HUES6 (cell line): ENCODE measurements around the gene ERLEC1.

ENCODE experiments used
- H3K27ac ChIP-seq: 2 replicates; pipeline ENCODE4 v1.7.0; 2013; ENCODE audit warnings: low read depth, mild to moderate bottlenecking, low read length, inconsistent platforms
- H3K27me3 ChIP-seq: 2 replicates; pipeline ENCODE4 v1.6.1; 2013; ENCODE audit warnings: low read length; ENCODE audit not compliant: control insufficient read depth, insufficient read depth
- H3K36me3 ChIP-seq: 2 replicates; pipeline ENCODE4 v1.6.1; 2013; ENCODE audit warnings: low read length; ENCODE audit not compliant: control insufficient read depth, insufficient read depth
- H3K4me1 ChIP-seq: 2 replicates; pipeline ENCODE4 v1.6.1; 2013; ENCODE audit warnings: low read length; ENCODE audit not compliant: control insufficient read depth, insufficient read depth
- H3K4me3 ChIP-seq: 2 replicates; pipeline ENCODE4 v1.5.1; 2013; ENCODE audit warnings: low read depth, low read length
- H3K9ac ChIP-seq: one replicate; pipeline ENCODE4 v1.6.1; 2013; ENCODE audit warnings: mild to moderate bottlenecking, low read length
- H3K9me3 ChIP-seq: 2 replicates; pipeline ENCODE4 v1.6.1; 2013; ENCODE audit warnings: low read depth, low read length; ENCODE audit not compliant: control insufficient read depth, insufficient read depth

The ERLEC1 gene, protein sequence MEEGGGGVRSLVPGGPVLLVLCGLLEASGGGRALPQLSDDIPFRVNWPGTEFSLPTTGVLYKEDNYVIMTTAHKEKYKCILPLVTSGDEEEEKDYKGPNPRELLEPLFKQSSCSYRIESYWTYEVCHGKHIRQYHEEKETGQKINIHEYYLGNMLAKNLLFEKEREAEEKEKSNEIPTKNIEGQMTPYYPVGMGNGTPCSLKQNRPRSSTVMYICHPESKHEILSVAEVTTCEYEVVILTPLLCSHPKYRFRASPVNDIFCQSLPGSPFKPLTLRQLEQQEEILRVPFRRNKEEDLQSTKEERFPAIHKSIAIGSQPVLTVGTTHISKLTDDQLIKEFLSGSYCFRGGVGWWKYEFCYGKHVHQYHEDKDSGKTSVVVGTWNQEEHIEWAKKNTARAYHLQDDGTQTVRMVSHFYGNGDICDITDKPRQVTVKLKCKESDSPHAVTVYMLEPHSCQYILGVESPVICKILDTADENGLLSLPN

DNA sequence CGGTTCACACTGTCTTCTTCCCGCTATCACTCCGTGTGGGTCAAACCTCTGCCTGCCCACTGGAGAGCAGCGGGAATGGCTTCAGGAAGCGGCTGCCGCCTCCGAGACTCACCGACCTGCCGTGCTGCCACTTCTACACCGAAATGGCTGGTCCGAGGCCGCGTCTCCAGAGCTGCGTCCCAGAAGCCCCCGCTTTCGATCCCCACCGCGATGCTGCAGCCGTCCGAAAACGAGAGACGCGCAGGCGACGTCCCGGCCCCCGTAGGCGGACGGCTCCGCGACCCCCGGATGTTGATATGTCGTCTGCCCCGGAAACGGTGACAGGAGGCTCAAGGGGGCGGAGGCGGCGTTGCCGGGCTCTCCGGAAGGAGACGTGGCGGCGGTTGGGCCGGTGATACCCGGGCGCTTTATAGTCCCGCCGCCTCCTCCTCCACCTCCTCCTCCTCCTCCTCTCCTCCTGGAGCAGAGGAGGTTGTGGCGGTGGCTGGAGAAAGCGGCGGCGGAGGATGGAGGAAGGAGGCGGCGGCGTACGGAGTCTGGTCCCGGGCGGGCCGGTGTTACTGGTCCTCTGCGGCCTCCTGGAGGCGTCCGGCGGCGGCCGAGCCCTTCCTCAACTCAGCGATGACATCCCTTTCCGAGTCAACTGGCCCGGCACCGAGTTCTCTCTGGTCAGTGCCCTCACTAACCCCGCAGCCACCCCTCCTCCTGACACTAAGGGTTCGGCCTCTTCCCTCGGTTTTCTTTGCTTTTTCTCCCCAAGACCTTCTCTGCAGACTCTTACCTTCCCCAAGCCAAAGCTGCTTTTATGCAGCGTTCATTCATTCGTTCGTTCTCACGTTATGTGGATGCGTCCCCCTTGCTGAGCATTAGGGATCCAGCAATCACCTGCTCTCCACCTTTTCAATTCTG lies at the start of gene ERLEC1, which contains the start of gene ASB3:
ERLEC1 (plus strand) TSS at position 340 of the 909 bp plus-strand sequence; CDS start at position 507, 167 bp downstream.
ASB3 (minus strand) TSS at position 249 of the 909 bp plus-strand sequence. CDS start 21,381 bp downstream, outside the sequence.
- Histone ChIP-seq H3K4me1 (peaks cover 33% of the 10 kb centered on the region), H3K9ac (peak within 1 kb of the TSS; percentile 95)

DNA sequence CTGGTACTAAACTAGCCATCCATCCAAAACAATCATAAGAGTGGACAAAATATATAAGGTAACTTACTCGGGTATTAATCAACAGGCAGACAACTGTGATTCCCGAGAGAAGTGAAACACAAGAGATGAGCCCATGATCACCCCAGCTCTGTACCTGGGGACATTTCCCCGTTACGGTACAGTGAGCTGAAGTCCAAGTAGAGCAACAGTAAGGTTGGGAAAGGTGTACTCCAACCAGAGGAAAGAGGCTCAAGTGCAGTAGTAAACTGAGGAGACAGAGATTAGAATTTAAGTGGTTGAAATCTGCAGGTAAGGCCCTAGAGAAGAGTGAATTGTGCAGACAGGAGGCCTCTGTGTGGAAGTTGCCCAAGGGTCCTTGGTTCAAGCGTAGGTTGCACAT lies 49.8 kb upstream of the ERLEC1 start:
- Histone ChIP-seq H3K36me3 (peaks cover 9% of the 10 kb centered on the region; the same call in 1 of the 2 replicates), H3K27ac (no peak overlapping the region), H3K4me1 (no peaks in the 10 kb centered on the region)

More for the DNA sequence above, at the start of gene ERLEC1, which contains the start of gene ASB3:
- Histone ChIP-seq H3K36me3 (no peaks in the 10 kb centered on the region; the same call in 1 of the 2 replicates), H3K9me3 (no peaks in the 10 kb centered on the region), H3K27ac (peak within 1 kb of the TSS; percentile 53), H3K27me3 (no peaks in the 10 kb centered on the region), H3K4me3 (peak within 1 kb of the TSS; percentile 86)

DNA sequence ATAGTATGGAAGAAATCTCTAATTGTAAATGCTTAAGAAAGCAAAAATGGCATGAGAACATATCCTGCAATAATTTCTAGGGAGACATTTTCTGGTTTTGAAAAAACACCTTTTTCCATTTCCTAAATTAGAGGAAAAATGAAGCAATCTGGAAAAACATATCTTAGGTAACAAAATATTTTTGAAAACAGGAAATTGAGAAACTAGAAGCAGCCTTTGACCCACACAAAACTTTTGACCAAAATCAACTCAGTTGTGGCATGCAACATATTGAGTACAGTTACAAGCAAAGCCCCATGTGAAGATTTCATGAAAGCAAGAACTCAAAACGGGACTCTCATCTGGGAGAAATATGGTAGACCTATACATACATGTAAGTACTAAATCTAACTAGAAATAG lies 47.8 kb upstream of the ERLEC1 start:
- H3K9ac ChIP-seq = no peak overlapping the region
- H3K27ac ChIP-seq = no peak overlapping the region
- no peaks in the 10 kb centered on the region for H3K27me3 ChIP-seq
- H3K4me3 ChIP-seq = no peak overlapping the region
- peaks cover 1% of the 10 kb centered on the region; the same call in 1 of the 2 replicates for H3K36me3 ChIP-seq
- no peaks in the 10 kb centered on the region for H3K4me1 ChIP-seq
- H3K9me3 ChIP-seq = no peaks in the 10 kb centered on the region

More for the DNA sequence above, 49.8 kb upstream of the ERLEC1 start:
- Histone ChIP-seq H3K9ac (no peak overlapping the region), H3K4me3 (no peak overlapping the region), H3K9me3 (no peaks in the 10 kb centered on the region), H3K27me3 (no peaks in the 10 kb centered on the region)

DNA sequence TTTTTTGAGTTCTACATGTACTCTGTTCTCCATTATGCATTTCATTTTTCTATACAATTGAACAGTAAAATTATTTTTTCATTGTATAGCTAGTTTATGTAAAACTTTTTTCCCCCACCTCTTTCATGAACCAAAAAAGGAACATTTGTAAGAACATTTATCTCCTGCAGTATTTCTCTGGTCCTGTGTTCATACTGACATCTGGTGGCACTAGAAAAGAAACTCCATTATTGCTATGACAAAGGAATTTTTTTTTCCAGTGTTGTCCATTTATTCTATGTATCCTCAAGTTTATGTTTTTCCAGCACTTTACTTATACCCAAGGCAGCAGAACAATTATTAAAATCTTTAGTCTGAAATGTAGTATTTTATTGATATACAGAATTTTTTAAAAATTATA lies 46.7 kb upstream of the ERLEC1 start:
- H3K4me1 ChIP-seq = no peaks in the 10 kb centered on the region
- no peak overlapping the region for H3K27ac ChIP-seq
- H3K36me3 ChIP-seq = no peaks in the 10 kb centered on the region; the same call in 1 of the 2 replicates
- no peaks in the 10 kb centered on the region for H3K9me3 ChIP-seq
- H3K4me3 ChIP-seq = no peak overlapping the region
- no peak overlapping the region for H3K9ac ChIP-seq
- no peaks in the 10 kb centered on the region for H3K27me3 ChIP-seq

DNA sequence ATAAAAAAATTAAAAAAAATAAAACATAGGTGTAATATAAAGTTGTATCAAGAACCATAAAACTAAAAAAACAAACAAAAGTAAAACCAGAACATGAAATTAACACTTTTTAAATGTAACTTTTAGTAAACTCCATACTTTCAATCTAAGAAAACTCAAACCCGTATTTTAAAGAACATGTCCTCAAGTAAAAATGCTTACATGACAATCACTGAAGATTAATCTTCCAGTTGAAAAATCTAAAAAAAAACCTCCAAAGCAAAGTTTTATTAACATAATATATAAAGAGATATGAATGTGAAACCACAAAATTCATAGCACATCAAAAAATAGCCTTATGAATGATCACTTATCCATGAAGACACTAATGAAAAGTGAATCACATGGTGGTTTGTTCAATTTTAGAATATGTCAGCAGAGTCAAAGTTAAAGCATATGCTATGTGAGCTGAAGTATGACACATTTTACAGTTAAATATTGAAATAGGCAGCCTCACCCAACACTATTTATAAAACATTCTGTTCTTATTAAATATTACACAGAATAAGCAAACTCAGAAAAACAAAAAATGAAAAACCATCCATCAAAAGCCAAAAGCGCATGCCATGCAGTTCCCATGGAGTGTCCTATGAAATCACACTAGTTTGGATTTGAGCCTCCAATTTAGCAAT lies 42.3 kb upstream of the ERLEC1 start:
- H3K27me3 ChIP-seq = no peaks in the 10 kb centered on the region
- H3K9ac ChIP-seq = no peak overlapping the region
- H3K27ac ChIP-seq = no peak overlapping the region
- no peaks in the 10 kb centered on the region for H3K4me1 ChIP-seq
- no peaks in the 10 kb centered on the region for H3K9me3 ChIP-seq
- H3K4me3 ChIP-seq = no peak overlapping the region
- peaks cover 10% of the 10 kb centered on the region for H3K36me3 ChIP-seq

DNA sequence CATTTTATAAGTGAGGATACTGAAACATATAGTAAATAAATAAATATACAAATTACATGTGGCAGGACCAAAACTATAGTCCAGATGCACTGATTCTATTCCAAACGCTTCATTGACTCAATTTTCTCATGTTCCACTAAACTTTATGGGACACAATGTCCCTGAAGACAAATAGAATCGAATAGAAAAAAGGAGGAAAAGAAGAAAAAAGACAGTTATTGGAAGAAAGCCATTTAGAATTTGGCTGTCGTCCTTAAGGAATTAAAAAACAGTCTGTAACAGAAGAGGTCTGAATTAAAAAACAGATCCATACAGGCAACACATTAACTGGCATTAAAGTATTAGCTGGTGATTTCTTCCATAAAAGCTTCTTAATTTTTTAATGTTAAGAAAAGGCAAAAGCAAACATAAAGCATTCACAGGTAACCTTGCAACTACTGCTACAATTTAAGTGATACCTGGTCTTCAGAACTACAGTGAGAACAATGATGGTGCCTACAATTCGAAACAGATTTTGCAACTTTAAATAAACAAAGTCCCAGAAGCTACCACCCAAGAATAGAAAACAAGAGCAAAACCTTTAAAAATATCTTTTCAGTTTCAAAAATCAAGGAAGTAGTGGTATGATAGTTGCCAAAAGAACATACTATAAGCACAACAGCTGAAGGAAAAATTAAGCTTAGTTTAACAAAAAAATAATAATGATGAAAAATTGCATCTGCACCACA lies 36.6 kb upstream of the ERLEC1 start:
- H3K4me3 ChIP-seq = no peak overlapping the region
- H3K9ac ChIP-seq = no peak overlapping the region
- no peaks in the 10 kb centered on the region for H3K27me3 ChIP-seq
- no peak overlapping the region for H3K27ac ChIP-seq
- no peaks in the 10 kb centered on the region for H3K4me1 ChIP-seq
- no peaks in the 10 kb centered on the region for H3K9me3 ChIP-seq
- peaks cover 13% of the 10 kb centered on the region for H3K36me3 ChIP-seq

DNA sequence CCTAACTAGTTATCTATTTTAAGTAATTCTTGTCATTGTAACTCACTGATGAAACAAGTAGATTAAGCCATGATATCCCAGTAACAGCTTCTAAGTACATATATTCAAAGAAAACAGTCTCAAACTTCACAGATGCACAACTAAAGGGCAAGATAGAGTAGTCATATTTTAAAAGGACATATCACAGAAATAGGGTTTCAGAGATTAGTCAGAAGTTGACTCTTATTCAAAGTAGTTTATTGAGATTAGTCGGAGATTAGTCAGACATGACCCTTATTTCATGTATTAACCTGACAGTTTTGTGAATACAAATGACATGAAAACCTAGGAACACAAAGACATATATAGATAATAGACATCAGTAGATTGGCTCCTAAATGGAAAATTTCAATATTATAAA lies 35.1 kb upstream of the ERLEC1 start:
- Histone ChIP-seq H3K36me3 (peaks cover 20% of the 10 kb centered on the region), H3K4me1 (no peaks in the 10 kb centered on the region), H3K27me3 (no peaks in the 10 kb centered on the region), H3K9ac (no peak overlapping the region), H3K9me3 (no peaks in the 10 kb centered on the region), H3K4me3 (no peak overlapping the region), H3K27ac (no peak overlapping the region)

DNA sequence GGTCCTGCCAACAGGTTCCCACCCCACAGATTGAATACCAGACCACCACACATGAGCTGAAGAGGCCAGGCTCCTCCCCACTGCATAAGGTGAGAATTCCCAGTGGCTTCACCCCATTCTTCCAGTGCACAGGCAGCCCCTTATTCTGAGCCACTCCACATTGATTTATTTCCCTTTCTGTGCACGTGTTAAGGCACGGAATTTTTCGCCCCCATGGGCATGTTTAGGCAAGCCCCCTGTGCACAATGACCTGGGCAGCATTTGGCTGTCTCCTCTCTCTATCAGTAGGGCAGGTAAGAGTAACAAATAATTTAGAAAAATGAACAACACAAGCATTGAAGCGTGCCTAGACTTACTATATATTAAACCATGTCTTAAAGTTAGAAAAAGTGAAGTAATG lies 34.5 kb upstream of the ERLEC1 start:
- no peak overlapping the region; the same call in 1 of the 2 replicates for H3K27ac ChIP-seq
- no peaks in the 10 kb centered on the region for H3K9me3 ChIP-seq
- no peaks in the 10 kb centered on the region for H3K4me1 ChIP-seq
- H3K27me3 ChIP-seq = no peaks in the 10 kb centered on the region
- H3K9ac ChIP-seq = no peak overlapping the region
- H3K36me3 ChIP-seq = peaks cover 21% of the 10 kb centered on the region
- H3K4me3 ChIP-seq = no peak overlapping the region

DNA sequence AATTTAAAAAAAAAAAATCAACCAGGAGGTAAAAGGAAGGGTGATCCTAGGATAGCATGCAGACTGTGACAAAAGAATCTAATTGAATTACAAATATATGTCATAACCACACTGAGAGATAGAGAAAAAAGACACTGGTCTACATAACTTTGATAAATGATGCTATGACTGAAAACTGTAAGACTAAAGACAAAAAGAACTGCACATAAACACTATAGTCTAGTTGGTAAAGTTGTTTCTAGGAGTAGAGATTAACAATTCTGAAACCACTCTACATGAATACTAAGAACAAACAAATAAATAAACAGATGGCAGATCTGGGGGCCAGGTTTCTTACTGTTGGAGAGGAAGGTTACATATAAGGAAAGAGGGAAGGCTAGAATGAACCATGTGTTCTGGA lies 33.8 kb upstream of the ERLEC1 start:
- no peaks in the 10 kb centered on the region for H3K4me1 ChIP-seq
- peaks cover 15% of the 10 kb centered on the region for H3K36me3 ChIP-seq
- H3K4me3 ChIP-seq = no peak overlapping the region
- no peaks in the 10 kb centered on the region for H3K9me3 ChIP-seq
- H3K27me3 ChIP-seq = no peaks in the 10 kb centered on the region
- H3K27ac ChIP-seq = no peak overlapping the region
- no peak overlapping the region for H3K9ac ChIP-seq

DNA sequence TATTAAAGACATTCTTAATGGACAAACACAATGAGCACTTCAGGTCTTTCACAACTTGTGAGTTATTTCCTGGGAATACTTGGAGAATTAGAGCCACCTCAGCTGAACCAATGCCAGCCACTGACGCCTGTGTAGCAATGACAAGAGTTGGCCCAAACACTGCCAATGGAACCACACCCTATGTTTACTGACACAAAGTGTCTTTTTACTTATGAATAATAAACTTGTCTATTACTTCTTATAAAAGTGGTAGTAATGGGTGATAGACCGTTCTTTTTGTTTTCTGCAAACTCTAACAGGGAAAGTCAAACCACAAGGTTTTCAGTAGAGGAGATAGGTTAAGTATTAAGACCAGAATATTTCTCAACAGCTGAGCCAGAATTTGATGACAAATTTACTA lies 31.7 kb upstream of the ERLEC1 start:
- H3K9ac ChIP-seq = no peak overlapping the region
- no peak overlapping the region for H3K27ac ChIP-seq
- no peaks in the 10 kb centered on the region for H3K9me3 ChIP-seq
- peaks cover 12% of the 10 kb centered on the region for H3K36me3 ChIP-seq
- no peak overlapping the region for H3K4me3 ChIP-seq
- H3K4me1 ChIP-seq = no peaks in the 10 kb centered on the region
- H3K27me3 ChIP-seq = no peaks in the 10 kb centered on the region
